ENCODE results near the gene RELL1.

The RELL1 gene

DNA sequence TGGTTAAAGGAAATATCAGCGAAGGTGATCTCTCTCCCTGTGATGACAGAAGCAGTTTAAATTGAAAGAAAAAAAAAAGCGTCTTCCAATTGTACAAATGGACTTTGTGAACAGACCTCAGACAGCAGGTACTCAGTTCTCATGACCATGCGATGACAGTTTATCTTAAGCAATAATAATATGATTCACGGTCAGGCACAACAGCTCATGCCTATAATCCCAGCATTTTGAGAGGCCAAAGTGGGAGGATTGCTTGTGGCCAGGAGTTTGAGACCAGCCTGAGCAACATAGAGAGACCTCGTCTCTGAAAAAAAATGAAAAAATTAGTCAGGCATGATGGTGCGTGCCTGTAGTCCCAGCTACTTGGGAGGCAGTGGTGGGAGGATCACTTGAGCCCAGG, 51.0 kb downstream of the RELL1 start:
- no peak for DNase-seq (ENCODE audit: low read depth in 2 of 2)

DNA sequence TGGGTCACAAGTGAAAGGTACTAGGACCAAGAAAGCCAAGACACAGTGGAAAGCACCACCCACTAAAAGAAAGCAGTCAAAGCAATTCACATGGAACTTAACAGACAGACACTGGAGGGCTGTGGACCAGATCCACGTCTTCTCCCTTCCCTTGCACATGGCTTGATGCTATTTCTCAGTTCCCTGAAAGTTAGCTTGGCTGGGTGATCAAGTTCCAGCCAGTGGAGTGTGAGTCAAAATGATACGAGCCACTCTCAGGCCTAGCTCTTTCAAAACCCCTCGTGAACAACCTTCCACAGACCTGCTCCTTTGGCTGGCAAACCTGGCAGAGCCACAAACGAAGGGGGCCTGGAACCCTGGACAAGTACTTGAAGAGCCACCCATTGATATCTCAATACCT, 52.0 kb downstream of the RELL1 start:
- DNase-seq (ENCODE audit: low read depth in 2 of 2) = no peak

DNA sequence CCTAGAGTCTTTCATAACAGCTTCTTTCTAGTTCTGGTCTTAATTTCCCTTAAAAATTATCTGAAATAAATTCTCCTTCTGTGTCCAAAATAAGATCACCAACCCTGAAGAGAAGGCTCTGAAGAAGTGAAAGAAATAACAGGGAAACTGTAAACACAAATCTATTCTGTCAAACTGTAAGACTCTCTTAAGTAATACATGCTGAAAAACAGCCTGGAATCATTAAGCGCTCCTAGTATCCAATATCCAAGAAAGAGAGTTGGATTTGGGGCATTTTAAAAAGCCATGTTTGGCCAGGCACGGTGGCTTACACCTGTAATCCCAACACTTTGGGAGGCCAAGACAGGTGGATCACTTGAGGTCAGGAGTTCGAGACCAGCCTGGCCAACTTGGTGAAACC, 53.3 kb downstream of the RELL1 start:
- DNase-seq (ENCODE audit: low read depth in 2 of 2) = no peak

DNA sequence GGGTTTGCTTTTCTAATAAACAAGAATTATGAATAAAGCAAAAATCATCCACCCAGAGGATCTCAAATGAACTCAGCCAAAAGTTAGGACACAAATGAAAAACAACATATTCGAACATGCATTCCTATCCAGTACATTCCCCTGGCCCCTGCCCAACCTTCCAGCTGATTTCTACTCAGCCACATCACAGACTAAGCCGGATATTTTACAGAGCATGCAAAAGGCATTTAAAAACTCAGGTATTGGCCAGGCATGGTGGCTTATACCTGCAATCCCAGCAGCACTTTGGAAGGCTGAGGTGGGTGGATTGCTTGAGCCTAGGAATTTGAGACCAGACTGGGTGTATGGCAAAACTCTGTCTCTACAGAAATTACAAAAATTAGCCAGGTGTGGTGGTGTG, 54.6 kb downstream of the RELL1 start:
- no peak for DNase-seq (ENCODE audit: low read depth in 2 of 2)

DNA sequence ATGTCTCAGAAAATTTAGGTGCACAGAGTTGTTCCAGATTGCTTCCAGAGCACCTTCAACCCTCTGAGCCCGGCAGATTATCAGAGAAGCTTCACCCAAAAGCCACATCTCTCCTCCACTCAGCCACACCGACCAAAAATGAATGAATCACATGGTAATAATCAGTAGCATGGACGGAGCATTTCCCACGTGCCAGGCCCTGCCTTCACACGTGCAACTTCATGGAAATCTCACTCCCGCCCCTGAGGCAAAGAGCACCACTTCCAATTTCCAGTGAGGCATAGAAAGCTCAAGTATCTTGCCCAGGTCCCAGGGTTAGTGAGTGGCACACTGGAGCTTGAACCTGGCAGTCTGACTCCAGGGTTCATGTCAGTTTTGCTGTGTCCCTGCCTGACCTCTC, 56.5 kb downstream of the RELL1 start:
- DNase-seq (ENCODE audit: low read depth in 2 of 2) = no peak

DNA sequence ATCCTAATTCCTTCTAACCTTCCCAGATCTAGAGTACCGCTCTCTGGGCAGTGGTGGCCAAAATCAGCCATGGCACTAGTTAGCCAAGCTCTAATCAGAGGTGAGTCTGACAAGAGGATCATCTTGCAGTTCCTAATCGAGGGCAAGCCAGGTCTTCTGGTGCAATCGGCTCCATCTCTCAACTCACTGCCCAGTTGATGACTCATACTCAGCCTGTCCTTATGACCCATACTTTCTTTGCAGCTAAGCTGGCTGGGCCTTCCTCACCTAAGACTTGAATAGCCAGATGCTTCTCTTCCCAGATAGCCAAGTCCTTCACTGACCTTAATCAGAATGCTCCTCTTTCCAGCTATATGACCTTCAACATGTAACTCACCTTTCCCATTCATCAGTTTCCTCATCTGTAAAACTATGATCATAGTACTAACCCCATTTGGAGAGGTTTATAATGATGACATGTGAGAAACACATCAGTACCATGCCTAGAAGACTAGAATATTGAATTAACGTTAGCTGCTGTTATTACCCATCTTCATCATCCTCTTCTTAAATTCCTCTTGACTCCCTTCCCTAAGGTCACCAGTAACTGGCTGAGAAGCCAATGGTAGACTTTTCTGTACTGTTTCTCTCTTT, 57.1 kb downstream of the RELL1 start:
- no peak for DNase-seq (ENCODE audit: low read depth in 2 of 2)

DNA sequence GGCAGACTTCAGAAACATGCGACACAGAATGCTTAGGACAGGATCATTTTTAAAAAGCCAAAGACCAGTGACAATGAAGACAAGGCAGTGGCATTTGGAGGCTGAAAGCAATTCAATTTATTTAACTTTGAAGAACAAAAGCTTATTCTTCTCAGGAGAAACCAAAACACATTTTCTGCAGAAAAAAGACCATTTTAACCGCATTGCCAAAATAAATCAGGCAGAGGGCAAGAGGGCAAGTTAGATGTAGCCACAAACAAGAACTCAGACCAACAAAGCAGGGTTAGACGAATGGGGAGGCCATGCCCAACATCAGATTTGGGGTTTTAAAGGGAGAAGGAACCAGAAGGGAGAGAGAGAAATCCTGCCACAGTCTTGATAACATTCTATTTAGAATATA, 58.9 kb downstream of the RELL1 start:
- DNase-seq (ENCODE audit: low read depth in 2 of 2) = no peak

DNA sequence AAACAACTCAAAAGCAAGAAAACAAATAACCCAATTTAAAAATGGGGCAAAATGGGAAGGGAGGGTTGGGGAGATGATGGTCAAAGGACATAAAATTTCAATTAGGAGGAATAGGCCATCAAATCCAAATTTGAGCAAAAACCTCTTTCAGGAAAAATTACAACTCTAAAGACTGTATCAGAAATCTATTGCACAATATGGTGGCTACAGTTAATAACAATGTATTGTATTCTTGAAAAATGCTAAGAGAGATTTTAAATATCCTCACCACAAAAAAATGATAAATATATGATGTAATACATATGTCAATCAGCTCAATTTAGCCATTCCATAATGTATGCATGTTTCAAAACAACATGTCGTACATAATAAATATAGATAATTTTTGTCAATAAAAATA, 60.7 kb downstream of the RELL1 start:
- no peak for DNase-seq (ENCODE audit: low read depth in 2 of 2)

DNA sequence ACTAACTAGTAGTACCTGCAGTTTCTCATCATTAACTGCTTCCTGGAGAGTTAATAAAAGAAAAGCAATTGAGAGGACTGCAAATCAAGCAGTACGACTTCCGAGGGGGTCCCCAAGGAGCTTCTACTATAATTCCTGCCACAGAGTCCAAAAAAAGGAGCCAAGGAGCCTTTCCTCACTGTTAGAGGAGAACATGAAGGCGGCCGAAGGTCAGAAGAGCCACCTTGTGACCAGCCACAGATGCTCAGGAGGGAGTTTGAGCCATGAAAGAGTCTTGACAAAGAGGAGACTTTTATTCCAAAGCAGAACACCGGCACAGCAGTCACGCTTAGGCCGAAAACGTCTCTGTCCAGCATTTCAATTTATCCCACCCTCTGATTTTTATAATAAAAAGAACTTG, 62.2 kb downstream of the RELL1 start:
- no peak for DNase-seq (ENCODE audit: low read depth in 2 of 2)

DNA sequence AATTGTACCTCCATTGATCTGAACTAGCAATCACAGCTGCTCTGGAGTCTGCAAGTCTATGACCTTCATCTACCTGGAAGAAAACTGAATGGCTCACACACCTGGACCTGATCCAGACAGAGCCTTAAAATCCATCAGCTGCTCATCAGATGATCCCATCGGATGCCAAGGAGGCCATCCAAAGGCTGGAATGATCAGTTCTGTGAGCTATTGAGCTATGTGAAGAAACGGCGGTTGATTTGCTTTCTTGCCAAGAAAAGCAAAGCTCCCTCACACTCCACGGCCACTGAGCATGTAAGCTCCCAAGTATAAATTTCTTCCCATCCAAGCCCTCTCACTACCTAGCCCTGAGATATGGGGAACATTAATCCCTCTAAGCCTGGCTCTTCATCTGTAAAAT, 63.1 kb downstream of the RELL1 start:
- no peak for DNase-seq (ENCODE audit: low read depth in 2 of 2)

DNA sequence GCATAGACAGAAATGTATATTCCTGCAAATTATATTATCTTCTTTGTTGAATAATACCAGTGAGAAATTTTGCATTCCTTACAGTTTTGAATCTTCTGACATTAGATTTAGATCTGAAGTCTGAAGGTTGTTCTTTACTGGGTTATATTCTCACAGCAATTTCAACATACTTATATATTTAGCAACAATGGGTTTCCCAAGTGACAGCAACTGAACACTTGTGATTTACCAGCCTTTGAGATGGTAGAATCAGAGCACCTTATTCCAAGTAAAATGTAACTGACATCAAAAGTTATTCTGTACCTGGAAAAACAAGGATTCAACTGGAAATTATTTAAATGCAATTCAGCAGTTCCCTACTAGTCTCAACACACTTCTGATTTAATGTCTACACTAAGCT, 66.0 kb downstream of the RELL1 start:
- no peak for DNase-seq (ENCODE audit: low read depth in 2 of 2)

DNA sequence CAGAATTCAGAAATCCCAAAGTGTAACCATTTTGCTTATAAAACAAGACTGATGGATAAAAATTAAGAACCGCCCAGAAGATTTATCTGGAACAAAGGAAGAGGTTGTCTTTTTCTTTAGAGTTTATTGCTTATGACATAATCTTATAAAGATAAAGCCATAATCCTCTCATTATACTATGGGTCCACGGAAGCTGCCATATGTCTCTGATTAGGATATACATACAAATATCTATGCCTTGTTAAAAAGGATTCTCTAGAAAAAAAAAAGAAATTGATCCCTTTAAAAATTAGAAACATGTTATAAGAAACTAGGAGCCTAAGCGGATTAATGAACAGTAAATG, 70.5 kb downstream of the RELL1 start:
- no peak for DNase-seq (ENCODE audit: low read depth in 2 of 2)

DNA sequence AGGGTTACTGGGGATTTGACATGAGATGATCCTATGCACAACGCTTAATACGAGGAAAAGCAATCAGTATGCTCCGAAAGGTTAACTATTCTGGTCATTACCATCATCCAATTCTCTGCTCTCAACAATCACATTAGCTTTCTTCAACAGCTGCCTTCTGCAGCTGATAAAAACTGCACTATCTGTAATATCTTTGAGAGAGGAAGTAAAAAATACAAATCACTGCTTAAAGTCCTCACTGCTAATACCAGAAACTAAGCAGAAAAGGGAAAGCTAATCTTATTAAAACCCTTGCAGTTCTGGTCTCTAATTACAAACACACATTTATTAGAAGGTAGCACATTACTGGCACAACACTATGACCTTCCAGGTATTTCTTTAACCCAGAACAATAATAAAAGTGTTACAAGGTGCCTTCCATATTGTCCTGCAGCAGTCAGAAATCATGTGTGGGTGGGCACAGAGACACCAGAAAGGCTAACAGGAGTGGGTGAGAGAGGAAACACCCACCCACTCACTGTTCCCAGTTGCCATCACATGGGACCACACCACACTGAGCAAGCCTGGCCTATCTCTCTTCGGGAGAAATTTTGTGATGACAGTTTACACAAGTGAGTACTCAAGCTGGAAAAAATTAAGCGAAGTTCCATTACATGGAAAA, 71.0 kb downstream of the RELL1 start:
- no peak for DNase-seq (ENCODE audit: low read depth in 2 of 2)

DNA sequence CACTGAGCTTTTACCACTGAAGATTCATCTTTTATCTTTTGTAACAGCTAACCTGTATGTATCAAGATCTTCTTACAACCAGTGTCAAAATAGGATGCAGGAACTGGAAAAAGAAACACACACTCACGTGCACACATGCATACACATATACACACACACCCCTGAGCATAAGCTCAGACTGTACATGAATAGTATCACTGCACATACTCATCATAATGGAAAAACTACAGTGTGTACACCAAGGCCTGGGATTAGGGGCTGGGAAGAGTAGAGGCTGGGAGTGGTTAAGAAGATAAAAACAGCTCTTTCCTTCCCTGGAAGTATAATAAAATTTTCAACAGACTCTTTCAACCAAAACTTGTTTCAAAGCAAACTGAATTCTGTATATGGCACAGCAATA, 73.4 kb downstream of the RELL1 start:
- no peak for DNase-seq (ENCODE audit: low read depth in 2 of 2)

DNA sequence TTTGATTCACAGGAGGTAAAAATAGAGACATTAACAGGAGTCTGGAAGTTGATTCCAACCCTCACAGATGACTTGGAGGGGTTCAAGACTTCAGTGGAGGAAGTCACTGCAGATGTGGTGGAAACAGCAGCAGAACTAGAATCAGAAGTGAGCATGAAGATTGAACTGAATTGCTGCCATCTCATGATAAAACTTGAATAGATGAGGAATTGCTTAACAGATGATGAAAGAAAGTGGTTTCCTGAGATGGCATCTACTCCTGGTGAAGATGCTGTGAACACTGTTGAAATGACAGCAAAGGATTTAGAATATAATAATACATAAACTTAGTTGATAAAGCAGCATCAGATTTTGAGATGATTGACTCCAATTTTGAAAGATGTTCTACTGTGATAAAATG, 76.5 kb downstream of the RELL1 start:
- DNase-seq (ENCODE audit: low read depth in 2 of 2) = no peak

DNA sequence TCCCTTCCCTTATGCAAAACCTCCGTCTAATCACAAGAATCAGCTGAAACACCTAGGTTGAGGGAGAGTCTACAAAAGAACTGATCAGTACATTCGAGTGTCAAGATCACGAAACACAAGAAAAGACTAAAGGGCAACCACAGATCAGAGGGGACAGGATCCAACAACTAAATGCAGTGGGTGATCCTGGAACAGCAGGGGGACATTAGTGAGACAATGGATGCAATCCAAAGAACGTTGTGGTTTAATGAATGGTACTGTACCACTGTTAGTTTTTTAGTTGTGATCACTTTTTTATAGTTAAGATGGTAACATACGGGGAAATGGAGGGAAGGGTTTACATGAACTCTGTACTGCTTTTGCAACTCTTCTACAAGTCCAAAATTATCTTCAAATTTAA, 79.2 kb downstream of the RELL1 start:
- no peak for DNase-seq (ENCODE audit: low read depth in 2 of 2)

DNA sequence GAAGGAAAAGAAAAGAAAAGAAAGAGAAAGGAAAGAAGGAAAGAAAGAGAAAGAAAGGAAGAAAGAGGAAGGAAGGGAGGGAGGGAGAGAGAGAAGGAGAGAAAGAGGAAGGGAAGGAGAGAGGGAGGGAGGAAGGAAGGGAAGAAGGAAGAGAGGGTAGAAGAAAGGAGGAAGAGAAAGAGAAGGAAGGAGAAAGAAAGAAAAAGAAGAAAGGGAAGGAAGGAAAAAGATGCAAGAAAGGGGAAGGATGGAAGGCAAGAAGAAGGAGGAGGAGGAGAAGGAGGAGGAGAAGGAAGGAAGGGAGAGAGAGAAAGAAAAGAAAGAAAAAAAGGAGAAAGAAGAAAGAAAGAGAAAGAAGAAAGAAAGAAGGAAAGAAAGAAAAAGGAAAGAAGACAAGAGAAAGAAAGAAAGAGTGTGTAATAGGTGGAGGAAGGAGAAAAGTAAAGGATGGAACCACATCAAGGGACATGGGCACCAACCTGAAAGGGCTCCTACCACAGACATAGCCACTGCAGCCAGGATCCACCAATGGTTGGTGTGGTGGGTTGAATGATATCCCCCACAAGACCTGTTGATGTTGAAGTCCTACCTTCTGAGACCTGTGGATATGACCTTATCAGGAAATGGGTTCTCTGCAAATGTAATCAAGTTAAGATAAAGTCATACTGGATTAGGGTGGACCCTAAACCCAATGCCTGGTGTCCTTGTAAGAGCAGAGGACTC, 80.2 kb downstream of the RELL1 start:
- no peak for DNase-seq (ENCODE audit: low read depth in 2 of 2)

DNA sequence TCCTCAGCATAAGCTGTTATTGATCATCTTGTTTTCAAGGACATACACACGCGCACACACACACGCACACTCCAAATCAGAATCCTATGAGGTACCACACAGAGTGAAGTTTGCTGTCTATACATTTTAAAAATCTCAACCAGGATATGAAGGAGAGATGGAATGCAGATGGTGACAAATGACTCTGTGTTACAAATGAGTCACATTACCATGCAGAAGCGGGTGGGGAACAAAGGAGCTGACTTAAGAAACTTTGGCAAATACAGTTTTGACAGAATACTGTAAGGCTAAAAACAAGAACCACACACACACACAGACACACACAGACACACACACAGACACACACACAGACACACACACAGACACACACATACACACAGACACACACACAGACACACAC, 81.7 kb downstream of the RELL1 start:
- no peak for DNase-seq (ENCODE audit: low read depth in 2 of 2)

DNA sequence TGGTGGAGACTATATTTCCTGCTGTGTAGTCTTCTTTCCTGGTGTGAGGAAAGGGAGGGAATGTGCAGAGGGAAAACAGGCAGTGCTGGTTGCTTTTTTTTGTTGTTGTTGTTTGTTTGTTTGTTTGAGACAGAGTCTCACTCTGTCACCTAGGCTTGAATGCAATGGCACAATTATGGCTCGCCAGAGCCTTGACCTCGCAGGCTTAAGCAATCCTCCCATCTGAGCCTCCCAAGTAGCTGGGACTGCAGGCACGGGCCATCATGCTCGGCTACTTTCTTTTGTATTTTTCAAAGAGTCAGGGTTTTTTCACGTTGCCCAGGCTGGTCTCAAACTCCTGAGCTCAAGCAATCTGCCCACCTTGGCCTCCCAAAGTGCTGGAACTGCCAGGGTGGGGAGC, 82.5 kb downstream of the RELL1 start:
- no peak for DNase-seq (ENCODE audit: low read depth in 2 of 2)

DNA sequence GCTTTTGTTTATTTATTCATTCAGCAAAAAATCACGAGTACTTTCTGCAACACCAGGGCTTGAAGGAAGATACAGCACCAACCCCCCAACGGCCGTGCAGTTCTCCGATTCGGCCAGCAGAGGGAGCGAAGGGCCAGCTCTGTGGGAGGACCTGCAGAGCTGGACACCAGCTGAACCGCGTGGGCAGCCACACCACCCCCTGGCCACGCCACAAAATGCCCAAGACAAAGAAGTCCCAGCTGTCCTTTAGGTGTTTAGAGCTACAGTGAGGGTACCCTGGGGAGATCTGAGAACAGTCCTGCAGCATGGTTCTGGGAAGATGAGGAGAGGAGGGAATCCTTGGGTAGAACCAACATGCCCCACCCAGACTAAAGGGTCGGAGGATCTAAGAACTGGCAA, 83.1 kb downstream of the RELL1 start:
- peak; percentile 44 to 67 for DNase-seq (ENCODE audit: low read depth in 2 of 2)

DNA sequence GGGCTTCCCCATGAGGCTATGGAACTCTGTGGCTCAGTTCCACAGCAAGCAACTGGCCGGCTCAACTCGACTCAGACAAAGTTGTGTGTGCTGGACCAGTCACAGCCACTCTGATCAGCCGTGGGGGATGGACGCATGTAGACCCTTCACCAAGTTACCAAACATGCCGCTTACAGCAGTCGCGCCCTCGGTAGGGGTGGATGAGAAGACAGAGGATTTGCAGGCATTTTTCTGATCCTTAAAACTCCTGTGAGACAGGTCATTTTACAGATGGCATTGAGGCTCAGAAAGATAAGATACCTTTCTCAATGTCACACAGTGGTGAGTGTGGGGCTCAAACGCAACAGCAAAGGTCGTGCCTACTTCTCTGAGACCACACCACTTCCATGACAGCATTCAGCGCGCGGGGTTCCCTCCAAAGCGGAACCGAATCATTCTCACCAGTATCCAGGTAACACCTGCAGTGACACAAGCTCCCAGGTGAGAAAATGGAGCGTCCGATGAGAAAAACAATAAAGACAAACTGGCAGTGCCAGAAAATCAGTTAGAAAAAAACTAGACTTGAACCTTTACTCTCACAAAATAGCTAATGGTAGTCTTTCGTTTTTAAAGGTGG, 83.6 kb downstream of the RELL1 start:
- no peak for DNase-seq (ENCODE audit: low read depth in 2 of 2)

DNA sequence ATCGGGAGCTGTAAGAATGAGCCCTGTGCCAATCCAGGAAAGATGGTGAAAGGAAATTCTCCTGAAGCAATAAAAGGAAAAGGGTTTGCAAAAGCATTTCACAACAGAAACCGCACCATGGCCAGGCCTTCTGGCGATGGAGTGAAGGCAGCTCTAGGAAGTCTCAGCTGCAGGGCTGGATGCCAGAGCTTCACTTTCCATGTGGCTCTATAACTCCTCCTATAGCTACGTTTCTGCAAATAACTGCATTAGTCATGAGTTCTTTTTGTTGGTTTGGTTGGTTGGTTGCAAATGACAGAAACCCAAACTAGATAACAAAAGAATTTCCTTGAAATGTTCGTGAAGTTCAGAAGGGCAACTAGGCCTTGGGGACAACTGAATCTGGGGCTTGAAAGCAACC, 84.6 kb downstream of the RELL1 start:
- no peak for DNase-seq (ENCODE audit: low read depth in 2 of 2)
